ENCODE measurements around the gene POLN.

Gene POLN

DNA sequence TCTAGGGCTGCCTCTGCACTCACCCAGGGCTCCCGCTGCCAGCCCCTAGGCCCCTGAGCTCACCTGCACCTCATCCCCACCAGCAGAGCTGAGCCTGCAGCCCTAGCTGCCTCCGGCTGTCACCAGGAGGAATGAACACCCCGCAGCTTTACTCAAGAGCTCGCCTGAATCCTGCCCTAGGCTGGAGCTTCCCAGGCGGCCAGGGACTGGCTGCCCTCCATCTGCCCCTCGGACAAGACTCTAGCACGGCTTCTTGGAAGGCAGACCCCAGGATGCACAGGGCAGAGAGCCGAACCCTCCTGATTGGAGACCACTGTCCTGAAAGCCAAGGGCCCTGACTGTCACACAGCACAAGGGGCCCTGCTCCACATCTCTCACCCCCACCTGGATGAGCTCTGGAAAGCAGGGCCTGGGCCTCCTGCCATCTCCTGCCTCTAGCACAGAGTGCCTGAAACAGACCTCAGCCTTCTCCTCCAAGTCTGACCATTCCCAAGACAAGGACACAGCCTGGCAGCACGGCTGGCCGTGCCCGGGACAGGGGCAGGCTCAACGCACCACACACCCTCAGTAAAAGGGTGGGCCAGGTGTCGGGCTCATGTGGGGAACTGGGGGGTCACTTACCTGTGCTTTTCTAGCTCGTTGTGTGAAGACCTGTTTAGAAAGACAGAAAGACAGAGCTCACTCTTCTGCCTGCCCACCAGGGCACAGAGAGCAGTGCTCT, 15.6 kb upstream of the POLN start:
- TF ChIP-seq ZNF565 (CRISPR knock-in tag; conservative IDR thresholded peaks at IDR 0.05; ENCODE audit: low read depth) (no peak), OSR1 (CRISPR knock-in tag; IDR thresholded peaks at IDR 0.05) (no peak)
- no peak for ATAC-seq

DNA sequence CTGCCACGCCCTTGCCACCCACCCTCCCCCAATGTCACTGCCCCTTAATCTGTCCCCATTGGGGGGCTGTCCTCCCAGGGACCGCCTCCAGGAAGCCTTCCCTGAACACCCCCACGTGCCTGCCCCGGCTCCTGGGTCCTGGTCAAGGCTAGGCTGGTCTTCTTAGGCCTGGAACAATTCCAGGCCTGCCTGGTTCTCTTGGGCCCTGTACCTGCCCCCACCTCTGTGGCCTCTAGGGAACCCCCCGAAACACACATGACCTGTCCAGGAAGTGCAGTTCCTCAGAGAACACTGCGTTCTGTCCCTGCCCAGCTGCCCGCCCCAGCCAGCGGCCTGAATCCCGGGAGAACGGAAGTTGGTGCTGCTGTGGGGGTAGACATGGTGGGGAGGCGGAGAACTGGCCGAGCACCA, 14.9 kb upstream of the POLN start:
- ATAC-seq: no peak
- TF ChIP-seq ARNTL (CRISPR knock-in tag; IDR thresholded peaks at IDR 0.05; ENCODE audit: borderline replicate concordance, low read depth) (no peak), SNAI2 (CRISPR knock-in tag; IDR thresholded peaks at IDR 0.05) (no peak), GLIS3 (CRISPR knock-in tag; IDR thresholded peaks at IDR 0.05) (no peak), ZNF565 (CRISPR knock-in tag; conservative IDR thresholded peaks at IDR 0.05; ENCODE audit: low read depth) (no peak), CSDC2 (CRISPR knock-in tag; IDR thresholded peaks at IDR 0.05) (no peak), PPARA (CRISPR knock-in tag; IDR thresholded peaks at IDR 0.05; ENCODE audit: borderline replicate concordance) (no peak), ZNF8 (CRISPR knock-in tag; IDR thresholded peaks at IDR 0.05) (no peak), ZC3H10 (CRISPR knock-in tag; IDR thresholded peaks at IDR 0.05) (no peak), ISL1 (CRISPR knock-in tag; IDR thresholded peaks at IDR 0.05) (no peak)
- TF ChIP-seq, protein P1, sequence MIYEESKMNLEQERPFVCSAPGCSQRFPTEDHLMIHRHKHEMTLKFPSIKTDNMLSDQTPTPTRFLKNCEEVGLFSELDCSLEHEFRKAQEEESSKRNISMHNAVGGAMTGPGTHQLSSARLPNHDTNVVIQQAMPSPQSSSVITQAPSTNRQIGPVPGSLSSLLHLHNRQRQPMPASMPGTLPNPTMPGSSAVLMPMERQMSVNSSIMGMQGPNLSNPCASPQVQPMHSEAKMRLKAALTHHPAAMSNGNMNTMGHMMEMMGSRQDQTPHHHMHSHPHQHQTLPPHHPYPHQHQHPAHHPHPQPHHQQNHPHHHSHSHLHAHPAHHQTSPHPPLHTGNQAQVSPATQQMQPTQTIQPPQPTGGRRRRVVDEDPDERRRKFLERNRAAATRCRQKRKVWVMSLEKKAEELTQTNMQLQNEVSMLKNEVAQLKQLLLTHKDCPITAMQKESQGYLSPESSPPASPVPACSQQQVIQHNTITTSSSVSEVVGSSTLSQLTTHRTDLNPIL (CRISPR knock-in tag; IDR thresholded peaks at IDR 0.05; ENCODE audit: low read depth): no peak
- TF ChIP-seq, protein P2, sequence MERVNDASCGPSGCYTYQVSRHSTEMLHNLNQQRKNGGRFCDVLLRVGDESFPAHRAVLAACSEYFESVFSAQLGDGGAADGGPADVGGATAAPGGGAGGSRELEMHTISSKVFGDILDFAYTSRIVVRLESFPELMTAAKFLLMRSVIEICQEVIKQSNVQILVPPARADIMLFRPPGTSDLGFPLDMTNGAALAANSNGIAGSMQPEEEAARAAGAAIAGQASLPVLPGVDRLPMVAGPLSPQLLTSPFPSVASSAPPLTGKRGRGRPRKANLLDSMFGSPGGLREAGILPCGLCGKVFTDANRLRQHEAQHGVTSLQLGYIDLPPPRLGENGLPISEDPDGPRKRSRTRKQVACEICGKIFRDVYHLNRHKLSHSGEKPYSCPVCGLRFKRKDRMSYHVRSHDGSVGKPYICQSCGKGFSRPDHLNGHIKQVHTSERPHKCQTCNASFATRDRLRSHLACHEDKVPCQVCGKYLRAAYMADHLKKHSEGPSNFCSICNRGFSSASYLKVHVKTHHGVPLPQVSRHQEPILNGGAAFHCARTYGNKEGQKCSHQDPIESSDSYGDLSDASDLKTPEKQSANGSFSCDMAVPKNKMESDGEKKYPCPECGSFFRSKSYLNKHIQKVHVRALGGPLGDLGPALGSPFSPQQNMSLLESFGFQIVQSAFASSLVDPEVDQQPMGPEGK (CRISPR knock-in tag; IDR thresholded peaks at IDR 0.05; ENCODE audit: borderline replicate concordance): no peak
- TF ChIP-seq, protein P3, sequence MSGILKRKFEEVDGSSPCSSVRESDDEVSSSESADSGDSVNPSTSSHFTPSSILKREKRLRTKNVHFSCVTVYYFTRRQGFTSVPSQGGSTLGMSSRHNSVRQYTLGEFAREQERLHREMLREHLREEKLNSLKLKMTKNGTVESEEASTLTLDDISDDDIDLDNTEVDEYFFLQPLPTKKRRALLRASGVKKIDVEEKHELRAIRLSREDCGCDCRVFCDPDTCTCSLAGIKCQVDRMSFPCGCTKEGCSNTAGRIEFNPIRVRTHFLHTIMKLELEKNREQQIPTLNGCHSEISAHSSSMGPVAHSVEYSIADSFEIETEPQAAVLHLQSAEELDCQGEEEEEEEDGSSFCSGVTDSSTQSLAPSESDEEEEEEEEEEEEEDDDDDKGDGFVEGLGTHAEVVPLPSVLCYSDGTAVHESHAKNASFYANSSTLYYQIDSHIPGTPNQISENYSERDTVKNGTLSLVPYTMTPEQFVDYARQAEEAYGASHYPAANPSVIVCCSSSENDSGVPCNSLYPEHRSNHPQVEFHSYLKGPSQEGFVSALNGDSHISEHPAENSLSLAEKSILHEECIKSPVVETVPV (CRISPR knock-in tag; IDR thresholded peaks at IDR 0.05): no peak

DNA sequence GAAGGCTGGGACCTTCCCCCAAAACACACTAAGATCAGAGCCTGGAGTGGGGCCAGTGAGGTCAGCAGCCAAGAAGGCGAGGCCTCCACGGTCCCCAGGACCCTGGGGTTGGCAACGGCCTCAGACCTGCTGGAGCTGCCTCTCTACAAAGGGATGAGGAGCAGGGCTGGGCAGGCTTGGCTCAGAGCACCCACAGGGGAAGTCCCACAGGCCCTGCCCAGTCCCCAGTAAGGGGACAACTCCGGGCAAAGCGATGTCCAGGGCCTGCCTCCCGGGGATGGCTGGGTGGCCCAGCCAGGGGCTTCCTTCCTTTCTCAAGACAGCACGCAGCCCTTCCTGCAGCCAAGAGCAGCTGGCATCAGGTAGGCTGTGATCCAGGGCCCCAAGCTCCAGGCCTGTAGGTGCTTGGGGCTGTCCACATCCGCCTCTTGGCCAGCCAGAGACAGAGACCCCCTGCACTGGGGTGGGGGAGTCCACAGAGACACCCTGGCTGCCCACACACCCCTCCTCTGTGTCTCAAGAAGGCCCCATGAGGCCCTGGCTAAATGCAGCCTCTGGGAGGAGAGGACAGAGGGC, 14.3 kb upstream of the POLN start:
- TF ChIP-seq ZNF8 (CRISPR knock-in tag; IDR thresholded peaks at IDR 0.05) (no peak), ZC3H10 (CRISPR knock-in tag; IDR thresholded peaks at IDR 0.05) (no peak), ISL1 (CRISPR knock-in tag; IDR thresholded peaks at IDR 0.05) (no peak), TCF4 (CRISPR knock-in tag; IDR thresholded peaks at IDR 0.05; ENCODE audit: borderline replicate concordance) (no peak), ZNF565 (CRISPR knock-in tag; conservative IDR thresholded peaks at IDR 0.05; ENCODE audit: low read depth) (no peak), RARB (CRISPR knock-in tag; IDR thresholded peaks at IDR 0.05) (no peak), OSR1 (CRISPR knock-in tag; IDR thresholded peaks at IDR 0.05) (no peak), BACH2 (CRISPR knock-in tag; IDR thresholded peaks at IDR 0.05; ENCODE audit: borderline replicate concordance) (no peak), ZNF70 (CRISPR knock-in tag; IDR thresholded peaks at IDR 0.05) (no peak), PPARA (CRISPR knock-in tag; IDR thresholded peaks at IDR 0.05; ENCODE audit: borderline replicate concordance) (no peak), ARNTL (CRISPR knock-in tag; IDR thresholded peaks at IDR 0.05; ENCODE audit: borderline replicate concordance, low read depth) (no peak), ESRRG (CRISPR knock-in tag; IDR thresholded peaks at IDR 0.05) (no peak), TOX (CRISPR knock-in tag; IDR thresholded peaks at IDR 0.05; ENCODE audit: borderline replicate concordance) (no peak), CSDC2 (CRISPR knock-in tag; IDR thresholded peaks at IDR 0.05) (no peak), GLIS3 (CRISPR knock-in tag; IDR thresholded peaks at IDR 0.05) (no peak)
- TF ChIP-seq, protein P2 (CRISPR knock-in tag; IDR thresholded peaks at IDR 0.05; ENCODE audit: borderline replicate concordance): no peak
- TF ChIP-seq, protein P4, sequence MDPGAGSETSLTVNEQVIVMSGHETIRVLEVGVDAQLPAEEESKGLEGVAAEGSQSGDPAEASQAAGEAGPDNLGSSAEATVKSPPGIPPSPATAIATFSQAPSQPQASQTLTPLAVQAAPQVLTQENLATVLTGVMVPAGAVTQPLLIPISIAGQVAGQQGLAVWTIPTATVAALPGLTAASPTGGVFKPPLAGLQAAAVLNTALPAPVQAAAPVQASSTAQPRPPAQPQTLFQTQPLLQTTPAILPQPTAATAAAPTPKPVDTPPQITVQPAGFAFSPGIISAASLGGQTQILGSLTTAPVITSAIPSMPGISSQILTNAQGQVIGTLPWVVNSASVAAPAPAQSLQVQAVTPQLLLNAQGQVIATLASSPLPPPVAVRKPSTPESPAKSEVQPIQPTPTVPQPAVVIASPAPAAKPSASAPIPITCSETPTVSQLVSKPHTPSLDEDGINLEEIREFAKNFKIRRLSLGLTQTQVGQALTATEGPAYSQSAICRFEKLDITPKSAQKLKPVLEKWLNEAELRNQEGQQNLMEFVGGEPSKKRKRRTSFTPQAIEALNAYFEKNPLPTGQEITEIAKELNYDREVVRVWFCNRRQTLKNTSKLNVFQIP (CRISPR knock-in tag; IDR thresholded peaks at IDR 0.05; ENCODE audit: borderline replicate concordance, low read depth): no peak
- TF ChIP-seq, protein P3 (CRISPR knock-in tag; IDR thresholded peaks at IDR 0.05): no peak
- TF ChIP-seq, protein P1 (CRISPR knock-in tag; IDR thresholded peaks at IDR 0.05; ENCODE audit: low read depth): no peak
- ATAC-seq: no peak

Measured in SK-N-SH treated with all-trans-retinoic acid at 6 μM for 48 hours (cell line).